NCI-H128 (cell line): ENCODE data around the gene VAC14.
"Not testable (repeated sequence)": the region's sequence is repeated elsewhere in the genome, so short reads cannot be mapped to it uniquely, and the experiment has no call there.

Experiments
- DNase-seq: peaks from one replicate; lab custom pipeline; 2025; ENCODE audit not compliant: unreplicated experiment; lab: John Stamatoyannopoulos, UW

The VAC14 gene

GRCh38 chr16:70682239-70683145, 118.5 kb downstream of the VAC14 start:
- no peak for DNase-seq

- DNase-seq: no peak
Observed at GRCh38 chr16:70681382-70682238, 119.3 kb downstream of the VAC14 start.

GRCh38 chr16:70680495-70681381, 120.2 kb downstream of the VAC14 start:
- no peak for DNase-seq

- DNase-seq: no peak
Observed at GRCh38 chr16:70679671-70680494, 121.1 kb downstream of the VAC14 start.

GRCh38 chr16:70678898-70679670, 121.9 kb downstream of the VAC14 start:
- no peak for DNase-seq

- no peak for DNase-seq
Observed at GRCh38 chr16:70678121-70678897, 122.6 kb downstream of the VAC14 start.

GRCh38 chr16:70677499-70678120, 123.3 kb downstream of the VAC14 start:
- no peak for DNase-seq

GRCh38 chr16:70676675-70677498, 124.1 kb downstream of the VAC14 start:
- DNase-seq: no peak

GRCh38 chr16:70675851-70676513, 125.0 kb downstream of the VAC14 start:
- DNase-seq: no peak

- no peak for DNase-seq
Observed at GRCh38 chr16:70674221-70675014, 126.5 kb downstream of the VAC14 start.

- DNase-seq: not testable (repeated sequence)
Observed at GRCh38 chr16:70670938-70671337, 130.0 kb downstream of the VAC14 start.

GRCh38 chr16:70670175-70670574, 130.8 kb downstream of the VAC14 start:
- no peak for DNase-seq

GRCh38 chr16:70665806-70666735, 134.9 kb downstream of the VAC14 start:
- DNase-seq: no peak

GRCh38 chr16:70665113-70665694, 135.8 kb downstream of the VAC14 start:
- no peak for DNase-seq
